Prostate gland (tissue), 2 donors: ENCODE data around the gene TOP2B.

Source experiments
- CTCF ChIP-seq, 4 experiments: fragments of 200-600 bp in 2 of 4; fragments of 450-650 bp in 2 of 4; sonication (generic) in 2 of 4; IDR thresholded peaks; 1 replicate in 3 of 4; 2 replicates in 1 of 4; pipeline ENCODE4 v1.5.1; 2016 to 2019; ENCODE audit warnings: antibody characterized with exemption in 4 of 4, mild to moderate bottlenecking in 2 of 4, moderate library complexity in 2 of 4
- POLR2A ChIP-seq: fragments of 450-650 bp; IDR thresholded peaks from one replicate; pipeline ENCODE4 v1.6.1; 2016; ENCODE audit warnings: antibody characterized with exemption, mild to moderate bottlenecking
- POLR2AphosphoS5 ChIP-seq: sonication (generic); formaldehyde crosslinking; IDR thresholded peaks from one replicate; pipeline ENCODE4 v1.6.1; 2017; ENCODE audit warnings: antibody characterized with exemption

- TF ChIP-seq POLR2A (no peak), CTCF (IDR thresholded peaks at IDR 0.05) (no peak), POLR2AphosphoS5 (no peak)
Measured at GRCh38 chr3:25575001-25575400, 89.7 kb downstream of the TOP2B start.
